Renal cortical epithelial cell (primary cell): Measurements from ENCODE around the gene VPS37D. TPM values are rescaled to one million over a fixed set of nuclear protein-coding genes. Genes with fewer than 3 reads are reported as not detected.
"Not testable (repeated sequence)": the region's sequence is repeated elsewhere in the genome, so short reads cannot be mapped to it uniquely, and the experiment has no call there.

Experiments used
- DNase-seq: peaks from one replicate; pipeline ENCODE4 v3.0.0-alpha.2; 2011; ENCODE audit warnings: low read depth
- total RNA-seq: library from RNA; depleted of rRNA; stranded (reverse); fragments of >200 nt; gene quantifications from 2 replicates; pipeline ENCODE4 v1.2.3, GENCODE V29; 2014

The VPS37D gene
- total RNA-seq, 1 donor from 2014 or later: 8.6 TPM

- DNase-seq: no peak
Observed at GRCh38 chr7:73706126-73707044, 38.8 kb downstream of the VPS37D start.

- DNase-seq: peak; percentile 51
Observed at GRCh38 chr7:73707045-73707631, 39.5 kb downstream of the VPS37D start.

- DNase-seq: no peak
Observed at GRCh38 chr7:73708961-73709549, 41.4 kb downstream of the VPS37D start.

GRCh38 chr7:73712773-73713172 lies 45.1 kb downstream of the VPS37D start:
- DNase-seq: no peak

GRCh38 chr7:73713319-73713718 lies 45.7 kb downstream of the VPS37D start:
- not testable (repeated sequence) for DNase-seq

- peak; percentile 92 for DNase-seq
Observed at GRCh38 chr7:73715648-73716317, 48.2 kb downstream of the VPS37D start.

GRCh38 chr7:73716318-73716890 lies 48.8 kb downstream of the VPS37D start:
- no peak for DNase-seq

GRCh38 chr7:73717025-73717807 lies 49.6 kb downstream of the VPS37D start:
- DNase-seq: no peak

GRCh38 chr7:73717991-73718405 lies 50.4 kb downstream of the VPS37D start:
- DNase-seq: peak; percentile 84

GRCh38 chr7:73718438-73718881 lies 50.8 kb downstream of the VPS37D start:
- no peak for DNase-seq

- no peak for DNase-seq
Observed at GRCh38 chr7:73718905-73719805, 51.5 kb downstream of the VPS37D start, which contains the start of gene STX1A. Gene STX1A, minus strand, starts transcription at chr7:73719669. Its CDS starts 38 bp downstream, at chr7:73719631.

GRCh38 chr7:73719806-73720169 lies 52.2 kb downstream of the VPS37D start:
- DNase-seq: no peak

- not testable (repeated sequence) for DNase-seq
Observed at GRCh38 chr7:73720443-73720842, 52.8 kb downstream of the VPS37D start.

GRCh38 chr7:73721377-73721817 lies 53.8 kb downstream of the VPS37D start:
- DNase-seq: no peak

Other genes starting within 250 kb of the VPS37D start
- gene FZD9, start 234.1 kb upstream of the VPS37D start, total RNA-seq: 0.15 and 0.35 TPM in 2 replicates
- gene BAZ1B, start 145.5 kb upstream of the VPS37D start, total RNA-seq: 34.7 and 66.4 TPM in 2 replicates
- 21.7 and 23.4 TPM in 2 replicates for gene BCL7B, start 110.1 kb upstream of the VPS37D start, total RNA-seq
- gene TBL2, start 89.3 kb upstream of the VPS37D start, total RNA-seq: 68.0 and 72.8 TPM in 2 replicates
- 0.15 TPM in 1 of 2 replicates, not detected in the other for gene MLXIPL, start 43.3 kb upstream of the VPS37D start, total RNA-seq
- 1.0 and 1.9 TPM in 2 replicates for gene DNAJC30, start 15.6 kb downstream of the VPS37D start, total RNA-seq
- 34.0 and 67.7 TPM in 2 replicates for gene BUD23, start 15.8 kb downstream of the VPS37D start, total RNA-seq
- 12.9 and 13.9 TPM in 2 replicates for gene STX1A, start 51.8 kb downstream of the VPS37D start, total RNA-seq
- gene ABHD11, start 71.0 kb downstream of the VPS37D start, total RNA-seq: 20.4 and 67.2 TPM in 2 replicates
- 10.8 and 11.6 TPM in 2 replicates for gene CLDN3, start 102.4 kb downstream of the VPS37D start, total RNA-seq
- 186 and 689 TPM in 2 replicates for gene CLDN4, start 163.2 kb downstream of the VPS37D start, total RNA-seq
- gene METTL27, start 174.7 kb downstream of the VPS37D start, total RNA-seq: 1.4 and 12.0 TPM in 2 replicates
- not detected in 2 replicates for gene TMEM270, start 193.3 kb downstream of the VPS37D start, total RNA-seq